ENCODE data around the gene WDR43.

The WDR43 gene

DNA sequence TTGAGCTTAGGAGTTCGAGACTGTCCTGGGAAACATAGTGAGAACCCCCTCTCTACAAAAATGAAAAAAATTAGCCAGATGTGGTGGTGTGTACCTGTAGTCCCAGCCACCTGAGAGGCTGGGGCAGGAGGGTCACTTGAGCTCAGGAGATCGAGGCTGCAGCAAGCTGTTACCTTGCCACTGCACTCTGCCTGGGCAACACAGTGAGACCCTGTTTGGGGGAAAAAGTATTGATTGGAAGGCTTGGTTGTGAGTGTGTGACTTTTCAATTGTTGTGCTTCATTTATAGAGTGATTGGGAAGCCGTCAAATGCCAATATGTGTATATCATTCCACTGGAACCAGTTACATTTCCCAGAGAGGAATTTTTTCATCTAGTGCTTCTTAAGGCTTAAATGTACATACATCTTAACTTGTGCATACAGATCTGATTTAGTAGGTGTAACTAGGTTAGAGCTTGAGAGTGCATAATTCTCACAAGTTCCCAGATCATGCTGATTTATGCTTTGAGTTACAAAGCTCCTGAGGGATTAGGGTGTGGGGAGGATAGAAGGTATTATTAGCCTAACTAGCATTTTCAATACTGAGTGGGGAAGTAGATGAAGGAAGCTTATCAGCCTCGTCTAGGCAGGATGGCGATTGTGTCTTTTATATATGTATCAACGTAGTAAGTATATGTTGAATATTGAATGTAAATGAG lies 15.3 kb downstream of the WDR43 start:
- DNase-seq, result no peak

DNA sequence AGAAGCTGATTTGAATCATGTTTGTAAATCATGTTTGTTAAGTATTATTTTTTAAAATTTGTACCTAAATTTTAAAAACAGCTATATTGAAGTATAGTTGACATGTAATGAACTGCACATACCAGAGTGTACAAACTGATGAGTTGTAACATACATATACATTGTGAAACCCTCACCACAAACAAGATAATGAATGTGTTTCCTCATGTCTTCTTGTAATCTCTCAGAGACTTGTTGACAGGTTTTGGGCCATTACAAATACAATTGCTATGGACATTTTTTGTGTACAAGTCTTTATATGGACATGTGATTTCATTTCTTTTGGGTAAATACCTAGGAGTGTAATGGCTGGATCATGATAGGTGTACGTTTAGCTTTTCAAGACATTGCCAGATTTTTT lies 21.5 kb downstream of the WDR43 start:
- DNase-seq, result no peak

DNA sequence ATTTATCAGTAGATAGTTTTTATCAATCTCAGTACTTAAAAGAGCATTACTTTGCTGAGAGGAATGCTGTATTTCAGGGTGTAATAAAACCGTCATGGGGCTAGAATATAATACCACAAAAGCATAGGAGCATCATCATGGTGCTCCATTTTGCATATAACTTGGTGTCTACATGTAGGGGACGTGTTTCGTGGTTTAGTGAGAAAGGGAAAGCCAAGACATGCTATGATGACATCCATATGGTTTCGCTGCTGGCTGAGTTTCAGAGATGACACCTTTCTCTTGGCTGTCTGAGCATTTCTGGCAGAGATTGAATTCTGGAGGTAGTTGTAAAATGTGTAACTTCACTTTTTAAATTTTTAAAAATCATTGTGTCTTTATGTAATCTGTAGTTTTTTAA lies 32.4 kb downstream of the WDR43 start:
- DNase-seq, result no peak

DNA sequence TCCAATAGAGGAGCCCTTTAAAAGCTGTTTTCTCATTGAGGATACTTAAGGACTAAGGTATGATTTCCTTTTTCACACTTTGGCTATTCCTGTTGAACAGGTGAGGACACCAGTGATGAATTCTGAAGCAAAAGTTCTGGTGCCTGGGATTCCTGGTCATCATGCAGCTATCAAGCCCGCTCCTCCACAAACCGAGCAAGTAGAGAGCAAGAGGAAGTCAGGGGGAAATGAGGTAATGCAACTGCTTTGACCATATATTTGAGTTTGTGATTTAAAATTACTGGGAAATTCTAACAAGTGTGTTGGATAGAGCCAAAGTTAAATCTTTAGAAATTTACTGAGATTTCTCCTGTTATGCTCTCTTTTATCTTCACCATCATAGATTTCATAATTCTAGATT lies 33.0 kb downstream of the WDR43 start:
- DNase-seq, result no peak

DNA sequence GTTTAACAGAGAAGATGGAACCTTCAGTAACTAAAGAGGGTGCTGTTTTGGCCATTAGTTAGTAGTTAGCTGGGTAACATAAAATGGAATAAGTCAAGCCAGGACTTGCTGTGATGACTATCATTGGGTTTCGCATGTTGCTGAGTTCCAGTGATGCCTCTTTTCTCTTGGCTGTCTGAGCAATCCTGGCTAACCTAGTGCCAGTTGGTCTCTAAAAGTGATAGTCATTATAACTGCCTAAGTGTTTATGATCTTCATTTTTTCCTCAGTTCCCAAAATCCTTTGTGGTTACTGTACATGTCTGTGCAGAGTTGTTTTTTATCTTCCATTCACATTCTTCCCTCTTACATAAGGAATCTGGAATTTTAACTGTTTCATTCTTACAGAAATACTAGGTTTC lies 33.4 kb downstream of the WDR43 start:
- no peak for DNase-seq

DNA sequence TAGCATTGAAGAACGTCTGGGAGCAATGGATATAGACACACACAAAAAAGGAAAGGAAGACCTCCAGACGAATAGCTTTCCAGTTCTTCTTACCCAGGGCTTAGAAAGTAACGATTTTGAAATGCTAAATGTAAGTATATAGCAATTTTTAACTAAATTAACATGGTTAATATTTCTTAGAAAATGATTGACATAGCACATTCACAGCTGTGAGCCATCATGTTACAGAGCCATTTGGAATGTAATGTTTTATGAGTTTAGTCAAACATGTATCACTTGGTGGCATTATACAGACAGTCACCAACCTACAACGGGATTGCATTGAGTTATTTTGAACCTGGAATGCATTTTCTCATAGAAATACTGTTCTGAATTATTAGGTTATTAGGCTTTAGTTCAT lies 35.1 kb downstream of the WDR43 start:
- no peak for DNase-seq

DNA sequence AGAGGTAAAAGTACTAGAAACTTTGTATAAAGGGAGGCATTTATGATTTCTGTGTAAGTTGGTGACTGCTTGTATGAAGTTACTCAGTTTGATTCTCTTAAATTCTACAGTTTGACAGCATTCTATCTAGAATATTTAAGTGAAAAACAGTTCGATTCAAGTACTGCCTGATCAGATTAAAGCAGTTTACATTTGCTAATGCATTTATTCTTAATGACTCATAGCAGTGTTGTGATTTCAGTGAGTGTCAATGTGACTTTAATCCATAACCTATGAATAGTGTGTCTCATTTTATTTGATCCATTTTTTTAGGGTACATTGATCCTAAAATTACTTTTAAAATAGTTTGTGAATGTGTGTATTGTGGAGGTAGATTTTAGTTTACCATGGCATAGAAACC lies 35.7 kb downstream of the WDR43 start:
- DNase-seq, result no peak

DNA sequence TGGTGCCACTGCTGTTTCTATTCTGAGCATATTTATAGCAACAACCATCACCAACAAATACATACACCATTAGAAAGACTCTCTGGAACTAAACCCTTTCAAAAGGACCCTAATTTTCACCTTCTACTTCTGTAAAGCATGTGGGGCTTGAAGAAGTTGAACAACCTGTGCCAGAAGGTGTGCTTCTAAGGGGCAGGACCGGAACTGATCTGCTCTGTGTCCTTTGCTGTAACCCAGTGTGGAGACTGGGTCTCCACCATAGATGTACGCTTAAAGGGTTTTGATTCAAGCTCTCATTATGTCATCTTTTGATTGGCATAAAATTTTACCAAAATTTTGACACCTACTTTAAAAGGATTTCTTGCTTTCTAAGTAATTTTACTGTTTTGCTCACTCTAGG lies 40.3 kb downstream of the WDR43 start:
- DNase-seq, result no peak

DNA sequence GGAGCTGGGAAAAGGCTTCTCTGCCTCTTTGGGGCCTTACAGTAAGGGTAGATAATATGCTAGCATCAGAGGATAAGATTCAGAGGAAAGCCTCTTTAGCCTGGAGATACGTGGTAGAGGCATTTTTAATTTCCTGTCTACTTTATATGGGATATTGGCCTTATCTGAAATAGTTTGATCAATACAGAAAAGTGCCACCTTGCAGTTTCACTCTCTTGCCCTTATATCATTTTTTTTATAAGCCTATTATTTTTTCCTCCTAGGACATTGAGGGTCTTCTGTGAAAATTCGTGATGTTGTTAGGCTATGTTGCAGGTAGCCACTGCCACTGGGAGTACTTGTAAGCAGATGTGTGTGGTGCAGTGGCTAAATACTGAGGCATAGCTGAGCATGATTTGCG lies 46.5 kb downstream of the WDR43 start:
- no peak for DNase-seq

DNA sequence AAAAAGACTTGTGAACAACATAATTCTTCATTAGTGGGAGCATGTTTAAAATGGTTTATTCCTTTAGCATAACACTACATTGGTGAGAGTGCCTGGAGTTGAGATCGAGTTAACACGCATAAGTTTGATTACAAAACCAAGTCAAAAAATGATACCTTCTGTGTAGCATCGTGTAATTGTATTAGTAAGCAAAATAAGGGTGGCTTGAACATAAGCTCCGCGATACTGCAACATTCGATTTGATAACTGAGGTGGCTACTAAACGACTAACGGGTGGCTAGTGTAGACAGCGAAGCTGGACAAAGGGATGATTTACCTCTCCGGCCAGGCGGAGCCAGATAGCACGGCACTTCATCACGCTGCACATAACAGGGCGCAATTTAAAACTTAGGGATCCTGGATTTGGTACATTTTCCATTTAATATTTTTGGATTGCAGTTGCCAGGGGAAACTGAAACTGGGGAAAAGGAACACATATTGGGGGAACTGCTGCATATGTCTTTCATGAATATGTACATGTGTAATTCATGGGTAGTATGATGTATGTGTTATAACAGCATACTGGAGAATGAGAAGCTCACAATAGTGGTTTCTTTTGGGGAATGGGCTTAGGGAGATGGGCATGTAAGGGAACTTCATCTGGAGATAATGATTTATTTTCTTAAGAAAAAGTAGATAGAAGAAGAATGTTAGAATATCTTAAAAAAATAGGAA lies 50.2 kb downstream of the WDR43 start:
- DNase-seq, result no peak

DNA sequence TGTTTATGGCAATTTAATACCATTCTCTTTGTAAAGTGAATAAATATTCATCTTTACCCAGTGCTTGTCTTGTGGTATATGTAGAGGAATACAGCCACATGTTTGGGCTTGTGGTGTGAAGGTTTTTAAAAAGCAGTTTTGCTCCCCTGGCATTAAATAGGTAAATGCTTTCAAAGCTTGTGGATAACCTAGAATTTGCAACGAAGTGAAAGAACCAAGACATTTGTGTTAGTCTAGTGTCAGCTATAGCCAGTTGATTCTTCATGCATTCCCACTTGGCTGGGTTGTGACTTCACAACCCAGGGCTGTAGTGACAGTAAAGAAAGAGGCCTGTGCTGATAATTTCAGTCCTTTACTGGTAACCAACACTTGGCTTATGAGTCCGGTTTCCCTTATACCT lies 53.7 kb downstream of the WDR43 start:
- no peak for DNase-seq

DNA sequence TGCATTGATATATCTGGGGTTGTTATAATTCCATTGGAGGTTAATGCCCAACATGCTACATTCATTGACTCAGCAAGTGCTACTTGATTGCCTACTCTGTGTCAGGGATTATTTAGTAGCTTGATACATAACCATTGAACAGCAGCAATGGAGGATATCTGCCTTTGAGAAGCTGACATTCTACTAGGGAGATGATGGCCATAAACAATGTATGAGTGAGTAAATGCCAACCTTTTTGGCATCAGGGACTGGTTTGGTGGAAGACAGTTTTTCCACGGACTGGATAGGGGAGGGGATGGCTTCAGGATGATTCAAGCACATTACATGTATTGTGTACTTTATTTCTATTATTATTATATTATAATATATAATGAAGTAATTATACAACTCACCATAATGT lies 54.7 kb downstream of the WDR43 start:
- DNase-seq, result no peak

DNA sequence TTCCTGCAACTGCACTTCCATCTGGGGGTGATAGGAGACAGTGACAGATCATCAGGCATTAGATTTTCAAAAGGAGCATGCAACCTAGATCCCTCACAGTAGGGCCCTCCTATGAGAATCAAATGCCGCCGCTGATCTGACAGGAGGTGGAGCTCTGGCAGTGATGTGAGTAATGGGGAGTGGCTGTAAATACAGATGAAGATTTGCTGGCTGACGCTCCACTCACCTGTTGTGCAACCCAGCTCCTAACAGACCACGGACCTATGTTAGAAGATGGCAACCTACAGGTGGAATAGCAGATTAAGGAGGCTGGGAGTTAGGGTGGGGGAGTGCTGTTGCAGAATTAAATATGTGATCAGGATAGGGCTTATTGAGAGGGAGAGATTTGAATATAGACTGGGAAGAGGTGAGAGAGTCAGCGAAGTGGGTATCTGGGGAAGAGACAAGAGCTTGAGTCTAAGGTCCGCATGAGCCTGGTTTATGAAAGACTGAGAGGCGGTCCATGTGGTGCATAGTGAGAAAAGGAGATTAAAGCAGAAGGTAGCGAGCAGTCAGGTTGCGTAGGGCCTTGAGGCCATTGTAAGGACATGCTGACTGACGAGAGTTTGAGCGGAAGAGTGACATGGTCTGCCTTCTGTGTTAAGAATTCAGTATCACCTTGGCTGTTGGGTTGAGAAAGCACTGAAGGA lies 55.3 kb downstream of the WDR43 start:
- DNase-seq, result no peak

DNA sequence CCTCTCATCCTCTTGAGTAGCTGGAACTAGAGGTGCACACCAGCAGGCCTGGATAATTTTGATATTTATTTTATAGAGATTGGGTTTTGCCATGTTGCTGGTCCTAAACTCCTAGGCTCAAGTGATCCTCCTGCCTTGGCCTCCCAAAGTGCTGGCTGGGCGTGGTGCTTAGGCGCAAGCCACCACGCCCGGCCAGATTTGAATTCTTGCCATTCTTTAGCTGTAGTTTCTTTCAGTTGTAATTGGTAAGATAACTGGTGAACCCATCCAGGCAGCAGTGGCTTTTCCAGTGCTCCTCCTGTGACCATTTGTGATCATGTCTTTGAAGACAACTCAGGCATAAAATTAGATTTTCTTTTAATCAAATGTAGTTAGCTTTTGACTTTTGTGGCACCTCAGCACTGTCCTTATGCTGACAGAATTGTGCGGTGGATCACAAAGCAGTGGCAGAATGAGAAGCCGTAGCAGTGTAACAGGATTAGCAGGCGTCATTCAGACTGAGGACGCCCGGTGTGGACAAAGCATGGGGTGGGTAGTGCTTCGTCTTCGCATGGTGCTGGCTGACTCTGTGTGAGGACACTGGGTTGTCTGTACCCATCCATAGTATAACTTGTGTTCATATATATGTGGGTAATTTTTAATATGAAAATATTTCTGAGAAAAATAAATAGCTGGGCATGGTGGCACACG lies 56.6 kb downstream of the WDR43 start:
- no peak for DNase-seq

DNA sequence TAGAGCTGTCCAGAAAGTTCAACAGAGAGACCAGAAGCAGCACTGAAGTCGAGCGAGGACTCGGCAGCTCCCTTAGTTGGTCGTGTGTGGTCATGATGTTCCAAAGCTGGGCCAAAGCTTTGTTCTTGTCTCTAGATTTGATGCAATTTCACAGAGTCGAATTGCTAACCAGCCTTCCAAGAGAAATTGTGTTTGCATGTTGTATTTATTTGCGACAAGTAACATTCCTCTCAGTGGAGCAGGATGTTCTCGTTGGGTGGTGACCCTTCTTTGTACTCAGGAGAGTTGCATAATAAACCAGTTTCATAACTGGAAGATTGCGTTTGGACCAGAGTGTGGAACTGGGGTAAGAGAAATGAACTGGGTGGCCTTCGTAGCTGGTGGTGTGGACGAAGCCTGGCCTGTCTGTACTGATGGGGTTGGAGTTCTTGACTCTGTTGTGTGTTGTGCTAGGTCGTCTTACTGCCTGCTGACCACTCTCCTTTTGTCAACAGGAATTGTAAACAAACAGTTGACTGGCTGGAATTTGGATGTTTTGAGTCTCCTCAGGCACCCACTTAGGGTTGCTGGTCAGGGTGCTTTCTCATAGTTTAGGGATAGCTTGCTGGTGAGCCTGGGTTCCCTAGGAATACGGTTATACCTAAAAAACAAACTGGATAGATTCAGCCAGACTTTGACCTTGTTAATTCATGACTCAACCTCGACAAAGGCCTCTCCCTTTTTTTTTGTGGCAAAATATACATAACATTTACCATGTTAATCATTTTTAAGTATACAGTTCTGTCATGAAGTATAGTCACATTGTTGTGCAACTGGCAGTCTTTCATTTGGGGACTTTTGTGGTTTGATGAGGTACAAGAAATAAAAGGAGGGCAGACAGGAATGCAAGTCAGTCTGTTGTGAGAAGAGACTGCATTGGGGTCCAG lies 57.7 kb downstream of the WDR43 start:
- no peak for DNase-seq

DNA sequence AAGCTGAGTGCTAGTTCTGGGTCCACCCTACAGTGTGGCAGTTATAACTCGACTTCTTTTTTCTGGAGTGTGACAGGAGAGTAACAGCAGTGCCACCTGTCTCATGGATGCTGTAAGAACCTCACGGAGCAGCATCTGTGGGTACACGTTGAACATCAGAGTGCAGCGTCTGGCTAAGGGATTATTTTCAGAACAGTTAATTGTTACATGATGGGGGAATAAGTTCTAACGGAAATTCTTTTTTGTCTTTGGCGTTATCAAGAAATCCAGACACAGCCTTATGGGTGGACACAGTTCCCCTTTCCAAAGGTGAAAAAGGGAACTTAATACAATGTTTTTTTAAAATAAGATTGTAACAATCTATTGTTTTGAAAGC lies 58.4 kb downstream of the WDR43 start:
- DNase-seq, result no peak

DNA sequence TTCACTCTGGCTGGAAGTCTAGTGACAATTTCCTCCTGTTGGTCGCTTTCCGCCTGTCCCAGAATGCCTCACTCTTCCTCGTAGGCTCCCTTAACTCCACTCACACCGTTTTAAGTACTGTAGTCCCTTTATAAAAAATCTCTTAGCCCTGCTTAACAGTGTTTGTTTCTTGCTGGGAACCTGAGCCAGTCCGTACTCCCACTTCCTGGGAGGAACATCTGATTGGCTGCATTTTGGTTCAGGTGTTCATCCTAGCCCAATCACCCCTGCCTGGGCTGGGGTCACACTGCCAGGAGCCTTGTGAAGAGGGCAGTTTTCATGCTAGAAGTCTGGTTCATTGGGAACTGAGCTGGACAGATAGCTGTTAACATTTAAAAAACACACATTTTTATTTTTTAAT lies 61.0 kb downstream of the WDR43 start:
- no peak for DNase-seq

DNA sequence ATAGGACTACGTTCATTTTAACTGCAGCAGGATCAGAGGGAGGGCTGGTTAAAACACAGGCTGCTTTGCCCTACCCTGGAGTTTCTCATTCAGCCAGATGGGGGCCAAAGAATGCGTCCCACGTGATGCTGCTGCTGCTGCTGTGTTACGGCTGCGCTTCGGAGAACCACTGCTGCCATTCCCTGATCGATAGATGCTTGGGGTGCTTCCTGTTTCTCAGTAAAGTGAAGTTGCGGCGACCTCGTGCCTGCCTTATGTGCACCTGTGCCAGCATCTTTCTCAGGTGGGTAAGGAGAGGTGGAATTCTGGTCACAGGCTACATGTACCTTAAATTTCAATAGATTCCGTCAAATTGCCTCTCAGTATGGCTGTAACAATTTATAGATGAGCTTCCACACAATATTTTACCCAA lies 62.0 kb downstream of the WDR43 start:
- peak; percentile 21 for DNase-seq

DNA sequence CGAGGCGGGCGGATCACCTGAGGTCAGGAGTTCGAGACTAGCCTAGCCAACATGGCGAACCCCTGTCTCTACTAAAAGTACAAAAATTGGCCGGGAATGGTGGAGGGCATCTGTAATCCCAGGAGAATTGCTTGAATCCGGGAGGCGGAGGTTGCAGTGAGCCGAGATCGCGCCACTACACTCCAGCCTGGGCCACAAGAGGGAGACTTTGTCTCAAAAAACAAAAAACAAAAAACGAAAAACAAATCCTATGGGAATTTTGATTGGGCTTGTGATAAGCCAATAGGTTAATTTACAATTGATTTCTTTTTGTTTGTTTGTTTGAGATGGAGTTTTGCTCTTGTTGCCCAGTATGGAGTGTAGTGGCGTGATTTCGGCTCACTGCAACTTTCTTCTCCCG lies 62.4 kb downstream of the WDR43 start:
- DNase-seq, result no peak

DNA sequence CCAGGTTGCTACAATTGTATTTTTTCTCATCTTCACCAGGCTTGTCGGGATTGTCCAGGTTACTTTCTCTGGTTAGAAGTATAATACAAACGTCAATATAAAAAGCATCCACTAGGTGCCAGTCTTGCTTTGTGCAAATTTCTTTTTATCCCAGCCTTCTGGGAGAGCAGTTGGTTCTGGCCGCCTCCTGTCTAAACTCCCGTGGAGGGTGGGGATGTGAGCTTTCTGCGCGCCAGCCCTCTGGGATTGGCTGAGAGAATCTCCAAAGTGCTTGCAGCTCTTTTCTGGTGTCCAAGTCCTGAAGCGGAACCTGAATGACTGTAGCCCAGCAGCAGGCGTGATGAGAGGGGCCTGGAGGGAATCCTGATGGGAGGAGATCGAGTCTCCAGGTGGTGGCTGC lies 64.2 kb downstream of the WDR43 start:
- peak; percentile 45 for DNase-seq

DNA sequence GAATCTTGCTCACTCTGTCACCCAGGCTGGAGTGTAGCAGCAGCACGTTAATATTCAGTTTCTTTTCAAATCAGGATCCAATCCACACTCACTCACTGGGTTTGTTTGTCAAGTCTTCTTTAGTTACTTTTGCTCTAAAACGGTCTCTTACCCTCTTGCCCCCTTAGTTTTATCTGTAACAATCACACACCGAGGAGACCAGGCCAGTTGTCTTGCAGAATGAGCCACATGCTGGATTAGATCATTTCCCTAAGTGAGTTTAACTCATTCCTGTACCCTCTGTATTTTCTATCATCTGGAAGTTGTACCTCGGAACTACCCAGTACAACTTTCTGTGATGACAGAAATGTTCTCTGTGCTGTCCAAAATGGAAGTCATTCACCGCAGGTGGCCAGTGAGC lies 65.9 kb downstream of the WDR43 start:
- no peak for DNase-seq

DNA sequence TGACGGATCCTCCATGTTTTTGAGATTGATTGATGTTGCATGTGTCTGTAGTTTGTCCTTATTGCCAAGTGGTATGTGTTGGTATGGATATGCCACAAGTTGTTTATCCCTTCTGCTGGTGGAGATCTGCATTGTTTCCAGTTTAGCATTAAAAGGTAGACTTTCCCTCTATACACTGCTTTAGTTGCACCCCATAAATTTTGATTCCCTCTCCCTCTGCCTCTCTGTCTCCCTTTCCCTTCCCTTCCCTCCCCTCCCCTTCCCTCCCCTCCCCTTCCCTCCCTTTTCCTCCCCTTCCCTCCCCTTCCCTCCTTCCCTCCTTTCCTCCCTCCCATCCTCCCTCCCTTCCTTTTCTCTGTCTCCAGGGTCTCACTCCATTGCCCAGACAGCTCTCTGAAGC lies 68.0 kb downstream of the WDR43 start:
- DNase-seq, result no peak

Measured in CD4-positive, alpha-beta T cell treated with Interleukin-6 for 4 hours (primary cell).